Activated CD4-positive, CD25-positive, alpha-beta regulatory T cell treated with anti-CD3 and anti-CD28 coated beads, Interleukin-2, amount 50 U/mL, for 72 hours (primary cell): ENCODE measurements around the gene GSTA3.
"Not testable (repeated sequence)": the region's sequence is repeated elsewhere in the genome, so short reads cannot be mapped to it uniquely, and the experiment has no call there.

Experiments
- DNase-seq: peaks from one replicate; pipeline ENCODE4 v3.0.0; 2021

Gene GSTA3

GRCh38 chr6:52909531-52909930 lies at the start of gene GSTA3:
Gene GSTA3 (minus strand): TSS chr6:52909698. CDS start chr6:52905834, 3,864 bp downstream.
- DNase-seq = no peak

GRCh38 chr6:52958546-52959255 lies 49.2 kb upstream of the GSTA3 start:
- DNase-seq = no peak

- DNase-seq = no peak
Measured at GRCh38 chr6:52955871-52956270, 46.4 kb upstream of the GSTA3 start.

GRCh38 chr6:52953911-52954839 lies 44.7 kb upstream of the GSTA3 start:
- no peak for DNase-seq

GRCh38 chr6:52946306-52946705 lies 36.8 kb upstream of the GSTA3 start:
- no peak for DNase-seq

GRCh38 chr6:52942821-52943220 lies 33.3 kb upstream of the GSTA3 start:
- not testable (repeated sequence) for DNase-seq

- no peak for DNase-seq
Measured at GRCh38 chr6:52942221-52942620, 32.7 kb upstream of the GSTA3 start.

- no peak for DNase-seq
Measured at GRCh38 chr6:52937908-52938307, 28.4 kb upstream of the GSTA3 start.

- no peak for DNase-seq
Measured at GRCh38 chr6:52933778-52934177, 24.3 kb upstream of the GSTA3 start.

GRCh38 chr6:52931351-52931750 lies 21.9 kb upstream of the GSTA3 start:
- DNase-seq = no peak

- DNase-seq = no peak
Measured at GRCh38 chr6:52929321-52930164, 20.0 kb upstream of the GSTA3 start.

GRCh38 chr6:52927451-52927850 lies 18.0 kb upstream of the GSTA3 start:
- no peak for DNase-seq

GRCh38 chr6:52925919-52926792 lies 16.7 kb upstream of the GSTA3 start:
- DNase-seq = no peak

- no peak for DNase-seq
Measured at GRCh38 chr6:52925042-52925441, 15.5 kb upstream of the GSTA3 start.

GRCh38 chr6:52923689-52924088 lies 14.2 kb upstream of the GSTA3 start:
- DNase-seq = not testable (repeated sequence)

- no peak for DNase-seq
Measured at GRCh38 chr6:52922161-52922560, 12.7 kb upstream of the GSTA3 start.

GRCh38 chr6:52921743-52922142 lies 12.2 kb upstream of the GSTA3 start:
- no peak for DNase-seq

- DNase-seq = not testable (repeated sequence)
Measured at GRCh38 chr6:52919511-52919910, 10.0 kb upstream of the GSTA3 start.

GRCh38 chr6:52918771-52919170 lies 9.3 kb upstream of the GSTA3 start:
- not testable (repeated sequence) for DNase-seq

GRCh38 chr6:52918027-52918686 lies 8.7 kb upstream of the GSTA3 start:
- DNase-seq = not testable (repeated sequence)

GRCh38 chr6:52914516-52914915 lies 5.0 kb upstream of the GSTA3 start:
- DNase-seq = no peak
